NT2/D1 (cell line): ENCODE data around the gene TRPM4.
"Not testable (repeated sequence)": the region's sequence is repeated elsewhere in the genome, so short reads cannot be mapped to it uniquely, and the experiment has no call there.

ENCODE experiments used
- DNase-seq: peaks from one replicate; pipeline ENCODE4 v3.0.0-alpha.2; 2011; ENCODE audit warnings: low read depth, low spot score
- H3K27me3 ChIP-seq: 2 replicates; pipeline ENCODE4 v1.6.0; 2011; ENCODE audit warnings: mild to moderate bottlenecking; ENCODE audit not compliant: insufficient read length, insufficient read depth
- H3K36me3 ChIP-seq: 2 replicates; pipeline ENCODE4 v1.6.1; 2011; ENCODE audit warnings: mild to moderate bottlenecking, low read length, mixed read lengths; ENCODE audit not compliant: insufficient read depth, insufficient read length
- H3K4me1 ChIP-seq: 2 replicates; pipeline ENCODE4 v1.5.1; 2011; ENCODE audit not compliant: insufficient read depth, insufficient read length
- H3K4me3 ChIP-seq: 2 replicates; pipeline ENCODE4 v1.5.1; 2011; ENCODE audit warnings: low read depth; ENCODE audit not compliant: insufficient read length
- H3K9ac ChIP-seq: 2 replicates; pipeline ENCODE4 v1.6.0; 2011; ENCODE audit warnings: low read depth; ENCODE audit not compliant: insufficient read length
- H3K9me3 ChIP-seq: 2 replicates; pipeline ENCODE4 v1.5.1; 2011; ENCODE audit warnings: mild to moderate bottlenecking, low read length; ENCODE audit not compliant: insufficient read depth
- SUZ12 ChIP-seq: IDR thresholded peaks from 2 replicates; pipeline ENCODE4 v1.6.1; 2011; ENCODE audit not compliant: insufficient read length, insufficient read depth; ENCODE audit errors: extremely low read depth
- YY1 ChIP-seq: IDR thresholded peaks from 2 replicates; pipeline ENCODE4 v1.6.1; 2011; ENCODE audit not compliant: insufficient read length, insufficient read depth
- ZNF274 ChIP-seq: IDR thresholded peaks from 2 replicates; pipeline ENCODE4 v1.6.1; 2011; ENCODE audit warnings: mild to moderate bottlenecking, low read depth, low read length

Gene TRPM4

DNA sequence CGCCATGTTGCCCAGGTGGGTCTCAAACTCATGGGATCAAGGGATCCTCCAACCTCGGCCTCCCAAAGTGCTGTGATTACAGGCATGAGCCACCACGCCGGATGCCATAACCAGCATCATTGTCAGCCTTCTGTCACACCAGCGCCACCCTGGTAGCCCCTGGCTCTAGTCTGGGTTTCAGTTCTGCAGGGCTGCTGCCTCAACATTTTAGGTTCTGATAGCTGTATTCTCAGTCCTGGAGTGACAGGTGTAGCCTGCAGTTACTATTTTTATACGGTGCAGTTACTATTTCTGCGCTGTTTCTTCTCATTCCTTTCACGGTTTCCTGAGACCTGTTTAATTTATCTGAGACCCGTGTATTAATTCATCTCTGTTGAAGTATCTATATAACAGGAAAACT lies 57.1 kb downstream of the TRPM4 start:
- H3K36me3 ChIP-seq, result peaks cover 3% of the 10 kb centered on the region
- H3K4me3 ChIP-seq, result no peak overlapping the region
- H3K4me1 ChIP-seq, result peaks cover 4% of the 10 kb centered on the region
- H3K9me3 ChIP-seq, result no peaks in the 10 kb centered on the region
- TF ChIP-seq ZNF274 (no peak), YY1 (no peak), SUZ12 (no peak)
- H3K9ac ChIP-seq, result no peak overlapping the region
- DNase-seq, result no peak
- H3K27me3 ChIP-seq, result no peaks in the 10 kb centered on the region

DNA sequence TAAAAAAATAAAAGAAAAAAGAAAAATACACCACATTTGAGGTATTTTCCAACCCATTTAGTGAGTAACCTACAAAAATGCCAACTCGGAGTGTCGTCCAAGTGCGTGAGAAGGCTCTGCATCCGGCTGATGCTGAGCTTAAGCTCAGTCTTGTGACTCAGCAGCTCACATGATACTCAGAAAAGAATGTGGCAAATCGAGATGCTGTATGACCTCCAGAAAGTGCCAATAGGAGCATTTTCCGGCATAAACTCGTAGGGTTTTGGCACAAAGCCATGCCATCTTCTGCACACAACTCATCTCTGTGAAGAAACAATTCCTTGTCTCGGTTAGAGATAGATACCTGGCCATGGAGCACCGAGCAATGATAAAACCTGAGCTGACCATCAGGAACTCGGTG lies 58.5 kb downstream of the TRPM4 start:
- Histone ChIP-seq H3K9me3 (no peaks in the 10 kb centered on the region), H3K4me1 (peaks cover under 1% of the 10 kb centered on the region), H3K4me3 (no peak overlapping the region), H3K27me3 (no peaks in the 10 kb centered on the region), H3K9ac (no peak overlapping the region), H3K36me3 (peaks cover 3% of the 10 kb centered on the region)
- DNase-seq, result no peak
- no peak for TF ChIP-seq SUZ12
- no peak for TF ChIP-seq ZNF274
- TF ChIP-seq YY1, result no peak

DNA sequence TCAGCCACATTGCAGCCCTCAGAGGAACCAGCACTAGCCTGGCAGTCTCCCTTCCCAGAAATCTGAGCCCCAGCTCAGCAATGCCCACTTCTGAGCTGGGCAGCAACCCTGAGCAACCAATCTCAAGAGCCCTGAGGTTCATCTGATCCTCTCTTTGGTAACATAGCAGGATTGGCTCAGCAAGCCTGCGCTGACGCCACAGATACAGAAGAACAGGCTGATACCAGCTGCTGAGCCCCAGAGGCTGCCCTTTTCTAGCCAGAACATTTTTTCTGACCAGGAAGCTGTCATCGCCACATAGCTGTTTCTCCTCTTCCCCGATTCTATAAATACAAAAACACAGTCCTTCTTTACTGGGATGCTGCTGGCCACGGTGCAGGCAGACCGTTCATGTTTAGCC lies 59.8 kb downstream of the TRPM4 start:
- H3K4me3 ChIP-seq, result no peak overlapping the region
- TF ChIP-seq ZNF274, result no peak
- no peak for TF ChIP-seq YY1
- TF ChIP-seq SUZ12, result no peak
- H3K27me3 ChIP-seq, result no peaks in the 10 kb centered on the region
- no peaks in the 10 kb centered on the region for H3K9me3 ChIP-seq
- no peak overlapping the region for H3K9ac ChIP-seq
- H3K36me3 ChIP-seq, result no peaks in the 10 kb centered on the region
- H3K4me1 ChIP-seq, result no peaks in the 10 kb centered on the region
- no peak for DNase-seq

DNA sequence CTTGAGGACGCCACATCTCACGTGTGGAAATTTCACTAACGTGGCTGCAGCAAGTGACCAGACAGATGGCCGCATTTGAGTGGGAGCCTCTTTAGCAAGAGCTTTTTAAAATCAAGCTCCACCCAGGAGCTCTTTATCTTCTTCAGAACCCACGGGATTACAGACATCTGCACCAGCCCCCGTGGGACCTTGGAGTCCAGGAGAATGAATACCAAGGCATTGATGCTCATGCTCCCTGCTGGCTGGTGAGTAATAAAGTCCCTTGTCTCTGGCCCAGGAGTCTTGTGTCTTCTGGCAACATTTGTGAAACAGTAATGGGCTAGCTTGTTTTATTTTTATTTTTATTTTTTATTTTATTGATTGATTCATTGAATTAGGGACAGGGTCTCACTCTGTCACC lies 64.4 kb downstream of the TRPM4 start:
- Histone ChIP-seq H3K4me3 (no peak overlapping the region), H3K9me3 (no peaks in the 10 kb centered on the region), H3K36me3 (no peaks in the 10 kb centered on the region), H3K4me1 (peaks cover under 1% of the 10 kb centered on the region), H3K9ac (no peak overlapping the region), H3K27me3 (no peaks in the 10 kb centered on the region)
- DNase-seq, result no peak
- no peak for TF ChIP-seq YY1
- no peak for TF ChIP-seq ZNF274
- no peak for TF ChIP-seq SUZ12

DNA sequence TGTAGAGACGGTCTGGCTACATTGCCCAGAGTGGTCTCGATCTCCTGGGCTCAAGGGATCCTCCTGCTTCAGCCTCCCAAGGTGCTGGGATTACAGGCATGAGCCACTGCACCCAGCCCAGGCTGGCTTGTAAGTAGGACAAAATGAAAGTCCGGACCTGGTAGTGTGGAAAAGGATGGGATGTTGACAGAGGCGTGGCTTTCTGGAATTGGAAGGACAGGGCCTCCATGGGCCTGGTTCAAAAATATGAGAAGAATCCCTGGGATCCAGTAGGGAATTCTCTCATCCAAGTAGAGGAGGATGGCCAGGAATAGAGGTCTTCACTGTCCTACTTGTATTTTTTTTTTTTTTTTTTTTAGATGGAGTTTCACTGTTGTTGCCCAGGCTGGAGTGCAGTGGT lies 64.9 kb downstream of the TRPM4 start:
- TF ChIP-seq ZNF274, result no peak
- no peak for TF ChIP-seq YY1
- TF ChIP-seq SUZ12, result no peak
- Histone ChIP-seq H3K27me3 (no peaks in the 10 kb centered on the region), H3K36me3 (no peaks in the 10 kb centered on the region), H3K9ac (no peak overlapping the region), H3K9me3 (no peaks in the 10 kb centered on the region), H3K4me1 (peaks cover 2% of the 10 kb centered on the region), H3K4me3 (no peak overlapping the region)
- DNase-seq, result no peak

DNA sequence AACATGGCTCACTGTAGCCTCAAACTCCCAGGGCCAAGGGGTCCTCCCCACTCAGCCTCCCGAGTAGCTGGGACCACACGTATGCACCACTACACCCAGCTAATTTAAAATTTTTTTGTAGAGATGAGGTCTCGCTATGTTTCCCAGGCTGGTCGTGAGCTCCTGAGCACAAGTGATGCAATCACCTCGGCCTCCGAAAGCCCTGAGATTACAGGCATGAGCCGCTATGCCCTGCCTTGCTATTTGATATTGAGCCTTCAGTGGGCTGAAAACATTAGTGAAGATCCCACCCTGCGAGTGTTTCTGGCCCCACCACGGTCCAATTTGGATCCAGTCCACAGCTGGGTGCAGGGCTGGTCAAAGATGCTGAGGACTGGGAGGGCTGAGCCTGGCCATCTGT lies 65.9 kb downstream of the TRPM4 start:
- no peaks in the 10 kb centered on the region for H3K9me3 ChIP-seq
- H3K4me1 ChIP-seq, result peaks cover 2% of the 10 kb centered on the region
- H3K9ac ChIP-seq, result no peak overlapping the region
- TF ChIP-seq ZNF274, result no peak
- no peak for TF ChIP-seq SUZ12
- no peaks in the 10 kb centered on the region for H3K27me3 ChIP-seq
- H3K4me3 ChIP-seq, result no peak overlapping the region
- no peak for DNase-seq
- no peaks in the 10 kb centered on the region for H3K36me3 ChIP-seq

DNA sequence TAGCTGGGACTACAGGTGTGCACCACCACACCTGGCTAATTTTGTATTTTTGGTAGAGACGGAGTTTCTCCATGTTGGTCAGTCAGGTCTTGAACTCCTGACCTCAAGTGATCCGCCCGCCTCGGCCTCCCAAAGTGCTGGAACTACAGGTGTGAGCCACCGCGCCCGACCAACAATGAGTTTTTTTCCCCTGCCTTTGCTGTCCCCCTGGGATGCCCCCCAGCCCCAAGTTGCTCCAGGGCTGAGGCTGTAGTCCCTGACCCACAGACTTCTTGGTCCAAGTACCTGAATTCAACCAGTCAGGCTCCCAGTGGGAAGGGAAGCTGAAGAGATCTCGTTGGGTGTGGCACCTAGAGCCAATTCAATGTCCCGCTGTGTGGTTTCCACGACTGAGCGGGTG lies 66.8 kb downstream of the TRPM4 start:
- H3K4me1 ChIP-seq, H3K27me3 ChIP-seq, H3K36me3 ChIP-seq, H3K9me3 ChIP-seq, DNase-seq, H3K4me3 ChIP-seq, H3K9ac ChIP-seq: not testable (repeated sequence)

DNA sequence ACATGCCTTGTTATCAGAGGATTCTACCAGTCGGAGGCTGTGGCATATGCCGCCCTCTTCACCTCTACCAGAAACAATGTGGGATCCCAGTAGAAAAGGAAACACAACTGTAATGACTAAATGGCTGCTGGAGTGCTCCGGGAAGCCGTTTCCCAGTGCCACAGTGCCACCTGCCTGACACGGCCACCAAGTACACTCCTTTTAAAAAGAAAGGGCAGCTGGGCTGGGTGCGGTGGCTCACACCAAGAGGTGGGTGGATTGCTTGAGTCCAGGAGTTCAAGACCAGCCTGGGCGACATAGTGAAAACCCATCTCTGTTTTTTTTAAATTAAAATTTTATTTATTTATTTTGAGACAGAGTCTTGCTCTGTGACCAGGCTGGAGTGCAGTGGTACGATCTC lies 67.3 kb downstream of the TRPM4 start:
- H3K27me3 ChIP-seq, result no peaks in the 10 kb centered on the region
- TF ChIP-seq ZNF274 (no peak), YY1 (no peak), SUZ12 (no peak)
- H3K4me3 ChIP-seq, result no peak overlapping the region
- no peak for DNase-seq
- H3K4me1 ChIP-seq, result peaks cover 2% of the 10 kb centered on the region
- no peaks in the 10 kb centered on the region for H3K36me3 ChIP-seq
- H3K9me3 ChIP-seq, result no peaks in the 10 kb centered on the region
- no peak overlapping the region for H3K9ac ChIP-seq
